NCI-H2196 (cell line): ENCODE measurements around the gene TRIM66.

ENCODE experiments used
- DNase-seq: peaks from one replicate; lab custom pipeline; 2025; ENCODE audit not compliant: unreplicated experiment; lab: John Stamatoyannopoulos, UW

Gene TRIM66

GRCh38 chr11:8567602-8568198, 114.8 kb downstream of the TRIM66 start:
- DNase-seq, result no peak

DNA sequence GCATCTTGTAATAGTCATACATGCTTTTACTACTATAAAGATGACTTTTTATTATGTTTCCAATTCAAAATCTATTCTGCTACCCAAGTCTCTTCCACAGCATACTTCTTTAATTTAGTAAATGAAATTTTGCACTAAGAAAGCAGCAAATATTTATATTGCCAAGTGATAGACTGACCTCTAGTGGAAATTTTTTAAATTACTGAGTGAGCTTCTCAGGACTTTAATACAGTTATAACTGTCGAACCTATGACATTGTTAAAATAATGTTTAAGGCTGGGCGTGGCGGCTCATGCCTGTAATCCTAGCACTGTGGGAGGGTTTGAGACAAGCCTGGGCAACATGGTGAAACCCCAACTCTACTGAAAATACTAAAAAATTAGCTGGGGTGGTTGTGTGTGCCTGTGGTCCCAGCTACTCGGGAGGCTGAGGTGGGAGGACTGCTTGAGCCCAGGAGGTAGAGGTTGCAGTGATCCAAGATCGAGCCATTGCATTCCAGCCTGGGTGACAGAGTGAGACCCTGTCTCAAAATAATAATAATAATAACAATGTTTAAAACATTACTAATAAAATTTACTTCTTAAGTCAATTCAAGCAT, 115.8 kb downstream of the TRIM66 start:
- peak; percentile 65 for DNase-seq

GRCh38 chr11:8564526-8564925, 117.9 kb downstream of the TRIM66 start:
- DNase-seq, result no peak
